ENCODE measurements around the gene TMEM218. TPM values are rescaled to one million over a fixed set of nuclear protein-coding genes. Genes with fewer than 3 reads are reported as not detected.

TMEM218 gene
- total RNA-seq: 1 to 10 TPM; 7.0 to 9.9 TPM
- total RNA-seq: 11.5 to 22.1 reads per million in 2 donors

GRCh38 chr11:125111343-125112207 lies at the start of gene TMEM218:
Gene TMEM218 (minus strand): TSS chr11:125111626. CDS start chr11:125102241, 9,385 bp downstream.
- Mint-ChIP-seq H3K4me3 (peak within 1 kb of the TSS; percentile 100), H3K27ac (peak within 1 kb of the TSS; percentile 99), H3K4me1 (peaks cover 10% of the 10 kb centered on the region), H3K36me3 (ENCODE audit: low read depth) (peaks cover 6% of the 10 kb centered on the region), H3K27me3 (peaks cover 5% of the 10 kb centered on the region)
- ATAC-seq (peak; percentile 96), DNase-seq (peak; percentile 87 to 92 (median 88))
- H3K9me3 ChIP-seq (ENCODE audit: control insufficient read depth, low read length, poor library complexity, severe bottlenecking): no peaks in the 10 kb centered on the region

- Mint-ChIP-seq H3K27me3 (peaks cover 79% of the 10 kb centered on the region), H3K27ac (no peak overlapping the region), H3K4me3 (no peak overlapping the region), H3K36me3 (ENCODE audit: low read depth) (peaks cover 7% of the 10 kb centered on the region), H3K4me1 (peaks cover 7% of the 10 kb centered on the region)
- no peak for DNase-seq
- no peak for ATAC-seq
- H3K9me3 ChIP-seq (ENCODE audit: control insufficient read depth, low read length, poor library complexity, severe bottlenecking): no peaks in the 10 kb centered on the region
Observed at GRCh38 chr11:125157953-125158680, 46.7 kb upstream of the TMEM218 start.

GRCh38 chr11:125157118-125157733 lies 45.8 kb upstream of the TMEM218 start:
- Mint-ChIP-seq H3K4me1 (peaks cover 4% of the 10 kb centered on the region), H3K36me3 (ENCODE audit: low read depth) (peaks cover 7% of the 10 kb centered on the region), H3K27ac (no peak overlapping the region), H3K4me3 (no peak overlapping the region), H3K27me3 (peaks cover 74% of the 10 kb centered on the region)
- H3K9me3 ChIP-seq (ENCODE audit: control insufficient read depth, low read length, poor library complexity, severe bottlenecking): no peaks in the 10 kb centered on the region
- DNase-seq (no peak), ATAC-seq (no peak)

DNA sequence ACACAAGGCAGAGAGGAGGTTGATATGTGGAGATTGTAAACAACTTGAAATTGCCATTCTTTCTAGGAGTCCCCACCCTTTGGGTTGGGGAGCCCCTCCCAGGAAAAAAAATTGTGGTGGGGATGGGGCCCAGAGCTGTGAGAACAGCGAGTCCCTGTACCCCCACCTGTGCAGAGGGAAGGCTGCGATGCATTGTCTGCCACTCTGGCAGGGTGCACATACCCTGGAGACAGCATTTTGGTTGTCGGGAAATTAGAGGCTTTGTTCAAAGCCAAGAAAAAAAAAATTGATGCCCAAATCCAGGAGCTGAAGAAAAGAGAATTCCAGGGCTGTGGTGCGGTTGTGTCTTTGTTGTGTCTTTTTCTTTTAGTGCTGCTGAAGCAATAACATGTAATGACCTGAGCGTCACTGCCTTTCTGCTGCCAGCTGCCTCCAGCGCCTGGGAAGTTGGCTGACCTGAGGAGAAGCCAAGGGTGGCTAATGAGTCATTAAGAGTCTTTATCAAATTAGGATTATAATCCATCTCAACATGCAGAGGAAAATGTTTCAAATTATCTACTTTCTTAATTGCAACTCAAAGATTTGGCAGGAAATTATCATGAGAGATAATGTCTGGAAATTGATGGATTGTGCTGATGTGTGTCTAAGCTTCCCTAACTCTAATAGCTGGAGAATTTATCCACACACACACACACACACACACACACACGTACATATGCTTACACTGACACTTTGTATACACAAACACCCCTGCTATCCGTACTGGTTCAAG lies 45.1 kb upstream of the TMEM218 start:
- no peak overlapping the region for H3K4me3 Mint-ChIP-seq
- ATAC-seq (no peak), DNase-seq (no peak)
- peaks cover 3% of the 10 kb centered on the region for H3K4me1 Mint-ChIP-seq
- H3K9me3 ChIP-seq (ENCODE audit: control insufficient read depth, low read length, poor library complexity, severe bottlenecking): no peaks in the 10 kb centered on the region
- peaks cover 74% of the 10 kb centered on the region for H3K27me3 Mint-ChIP-seq
- H3K27ac Mint-ChIP-seq: no peak overlapping the region
- peaks cover 7% of the 10 kb centered on the region for H3K36me3 Mint-ChIP-seq (ENCODE audit: low read depth)

DNA sequence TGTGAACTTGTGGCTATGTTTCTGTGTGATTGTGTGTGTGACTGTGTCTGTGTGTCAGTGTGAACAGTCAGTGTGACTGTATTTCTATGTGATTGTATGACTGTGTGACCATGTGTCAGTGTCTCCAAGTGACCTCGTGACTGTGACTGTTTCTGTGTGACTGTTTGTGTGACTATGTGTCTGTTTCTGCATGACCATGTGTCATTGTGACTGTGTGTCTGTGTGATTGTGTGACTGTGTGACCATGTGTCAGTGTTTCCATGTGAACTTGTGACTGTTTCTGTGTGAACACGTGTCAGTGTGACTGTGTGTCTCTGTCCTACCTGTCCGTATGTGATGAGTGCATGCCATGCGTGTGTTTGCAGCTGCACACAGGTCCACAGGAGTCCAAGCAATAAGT lies 44.3 kb upstream of the TMEM218 start:
- H3K27ac Mint-ChIP-seq: no peak overlapping the region
- peaks cover 2% of the 10 kb centered on the region for H3K4me1 Mint-ChIP-seq
- peaks cover 76% of the 10 kb centered on the region for H3K27me3 Mint-ChIP-seq
- no peak overlapping the region for H3K4me3 Mint-ChIP-seq
- ATAC-seq (no peak), DNase-seq (no peak)
- H3K36me3 Mint-ChIP-seq (ENCODE audit: low read depth): peaks cover 7% of the 10 kb centered on the region
- H3K9me3 ChIP-seq (ENCODE audit: control insufficient read depth, low read length, poor library complexity, severe bottlenecking): no peaks in the 10 kb centered on the region

DNA sequence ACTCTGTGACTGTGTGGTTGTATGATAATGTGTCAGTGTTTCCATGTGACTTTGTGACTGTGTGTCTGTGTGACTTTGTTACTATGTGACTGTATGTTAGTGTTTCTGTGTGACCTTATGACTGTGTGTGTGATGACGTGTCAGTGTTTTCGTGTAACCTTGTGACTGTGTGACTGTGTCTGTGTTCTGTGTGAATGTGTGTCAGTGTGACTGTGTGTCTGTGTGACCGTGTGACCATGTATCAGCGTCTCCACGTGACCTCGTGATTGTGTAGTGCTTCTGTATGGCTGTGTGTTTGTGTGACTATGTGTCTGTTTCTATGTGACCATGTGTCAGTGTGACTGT lies 43.6 kb upstream of the TMEM218 start:
- ATAC-seq: no peak

GRCh38 chr11:125154378-125155099 lies 43.1 kb upstream of the TMEM218 start:
- Mint-ChIP-seq H3K27ac (no peak overlapping the region), H3K36me3 (ENCODE audit: low read depth) (peaks cover 5% of the 10 kb centered on the region), H3K4me1 (peaks cover 2% of the 10 kb centered on the region), H3K27me3 (peaks cover 64% of the 10 kb centered on the region), H3K4me3 (no peak overlapping the region)
- ATAC-seq (no peak), DNase-seq (no peak)
- H3K9me3 ChIP-seq (ENCODE audit: control insufficient read depth, low read length, poor library complexity, severe bottlenecking): no peaks in the 10 kb centered on the region

More for the DNA sequence above, 43.6 kb upstream of the TMEM218 start:
- no peak overlapping the region for H3K4me3 Mint-ChIP-seq
- H3K4me1 Mint-ChIP-seq: peaks cover 2% of the 10 kb centered on the region
- H3K27ac Mint-ChIP-seq: no peak overlapping the region
- no peaks in the 10 kb centered on the region for H3K9me3 ChIP-seq (ENCODE audit: control insufficient read depth, low read length, poor library complexity, severe bottlenecking)
- no peak for DNase-seq
- peaks cover 69% of the 10 kb centered on the region for H3K27me3 Mint-ChIP-seq
- peaks cover 5% of the 10 kb centered on the region for H3K36me3 Mint-ChIP-seq (ENCODE audit: low read depth)

DNA sequence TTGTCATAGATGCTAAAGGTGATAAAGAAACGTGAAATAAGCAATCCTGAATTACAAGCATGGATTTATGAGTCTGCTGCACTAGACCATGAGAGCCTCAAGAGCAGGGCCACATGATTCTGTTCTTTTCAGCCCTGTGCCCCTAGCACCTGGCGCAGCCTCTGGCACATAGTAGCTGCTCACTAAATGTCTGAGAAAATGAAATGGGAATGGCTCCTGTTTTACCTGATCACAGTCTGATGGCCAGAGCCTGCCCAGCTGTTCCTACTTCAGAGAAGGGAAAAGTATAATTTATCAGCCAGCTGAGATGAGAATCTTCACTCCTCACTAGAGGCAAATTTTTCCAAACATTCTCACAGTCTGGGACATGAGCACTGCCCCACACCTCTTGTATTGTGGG lies 42.4 kb upstream of the TMEM218 start:
- no peaks in the 10 kb centered on the region for H3K9me3 ChIP-seq (ENCODE audit: control insufficient read depth, low read length, poor library complexity, severe bottlenecking)
- no peak for ATAC-seq
- Mint-ChIP-seq H3K27me3 (peaks cover 64% of the 10 kb centered on the region), H3K4me3 (no peak overlapping the region), H3K36me3 (ENCODE audit: low read depth) (peaks cover 5% of the 10 kb centered on the region), H3K27ac (no peak overlapping the region), H3K4me1 (peaks cover 2% of the 10 kb centered on the region)
- DNase-seq: no peak

GRCh38 chr11:125148743-125149142 lies 37.3 kb upstream of the TMEM218 start:
- ATAC-seq: no peak
- Mint-ChIP-seq H3K4me1 (no peaks in the 10 kb centered on the region), H3K27me3 (peaks cover 31% of the 10 kb centered on the region), H3K27ac (no peak overlapping the region), H3K4me3 (no peak overlapping the region), H3K36me3 (ENCODE audit: low read depth) (peaks cover 2% of the 10 kb centered on the region)
- no peak for DNase-seq
- no peaks in the 10 kb centered on the region for H3K9me3 ChIP-seq (ENCODE audit: control insufficient read depth, low read length, poor library complexity, severe bottlenecking)

DNA sequence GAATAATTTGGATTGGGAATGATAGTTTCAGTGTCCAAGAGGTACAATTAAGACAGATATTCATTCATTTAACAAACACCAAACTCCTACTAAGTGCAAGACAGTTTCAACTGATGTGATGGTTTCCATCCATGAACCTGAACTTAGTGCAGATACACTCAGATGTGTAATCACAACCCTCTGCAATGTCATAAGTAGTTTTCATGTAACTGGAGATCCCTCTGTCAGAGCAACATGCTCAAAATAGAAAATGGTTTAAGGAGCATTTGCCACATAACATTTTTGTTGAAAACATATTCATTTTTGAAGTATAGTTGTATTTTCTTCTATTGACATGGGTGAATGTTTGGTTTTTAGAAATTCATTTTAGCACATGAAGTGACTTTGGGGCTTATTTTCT lies 36.6 kb upstream of the TMEM218 start:
- Mint-ChIP-seq H3K27me3 (peaks cover 26% of the 10 kb centered on the region), H3K36me3 (ENCODE audit: low read depth) (peaks cover 2% of the 10 kb centered on the region), H3K4me1 (no peaks in the 10 kb centered on the region), H3K27ac (no peak overlapping the region), H3K4me3 (no peak overlapping the region)
- DNase-seq (no peak), ATAC-seq (no peak)
- H3K9me3 ChIP-seq (ENCODE audit: control insufficient read depth, low read length, poor library complexity, severe bottlenecking): no peaks in the 10 kb centered on the region

GRCh38 chr11:125147280-125147679 lies 35.9 kb upstream of the TMEM218 start:
- peaks cover 2% of the 10 kb centered on the region for H3K36me3 Mint-ChIP-seq (ENCODE audit: low read depth)
- H3K27me3 Mint-ChIP-seq: peaks cover 25% of the 10 kb centered on the region
- no peaks in the 10 kb centered on the region for H3K9me3 ChIP-seq (ENCODE audit: control insufficient read depth, low read length, poor library complexity, severe bottlenecking)
- H3K4me1 Mint-ChIP-seq: no peaks in the 10 kb centered on the region
- H3K4me3 Mint-ChIP-seq: no peak overlapping the region
- H3K27ac Mint-ChIP-seq: no peak overlapping the region
- ATAC-seq (no peak), DNase-seq (no peak)

DNA sequence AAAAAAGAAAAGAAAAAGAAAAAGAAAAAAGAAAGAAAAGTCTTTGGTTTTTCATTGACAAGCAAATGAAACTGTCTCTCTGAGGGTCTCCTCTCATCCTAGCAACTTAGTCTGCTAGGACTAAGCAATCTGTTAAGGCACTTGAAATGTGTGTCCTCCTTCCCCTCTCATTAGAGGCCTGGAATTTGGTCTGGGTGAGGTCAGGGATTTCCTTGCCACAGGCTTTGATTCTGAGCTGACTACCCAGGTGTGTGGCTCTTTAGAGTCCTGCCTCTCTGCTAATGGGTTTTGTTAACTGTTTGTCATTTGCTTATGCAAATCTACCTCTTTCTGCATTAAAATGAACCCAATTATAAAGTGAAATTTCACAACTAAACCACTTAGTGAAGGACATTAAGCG lies 34.8 kb upstream of the TMEM218 start:
- ATAC-seq: no peak
- no peaks in the 10 kb centered on the region for H3K9me3 ChIP-seq (ENCODE audit: control insufficient read depth, low read length, poor library complexity, severe bottlenecking)
- Mint-ChIP-seq H3K27ac (no peak overlapping the region), H3K4me3 (no peak overlapping the region), H3K27me3 (peaks cover 27% of the 10 kb centered on the region), H3K36me3 (ENCODE audit: low read depth) (peaks cover 4% of the 10 kb centered on the region), H3K4me1 (peaks cover 4% of the 10 kb centered on the region)
- DNase-seq: no peak

All from T-helper 17 cell (primary cell).